HCT116 (cell line): ENCODE data around the gene ZAP70. TPM values are rescaled to one million over a fixed set of nuclear protein-coding genes. Genes with fewer than 3 reads are reported as not detected.

ENCODE experiments used
- ATAC-seq: fragments of 200-7000 bp; cut with Tn5 transposase; 2 replicates; pipeline ENCODE4 v1.9.1; 2020; ENCODE audit warnings: mild to moderate bottlenecking, moderate library complexity
- BruUV-seq: library from RNA; stranded (reverse); fragments of 400-500 nt; replicated peaks from 2 replicates; lab custom pipeline; 2021; lab: Mats Ljungman, UMichigan
- CTCF ChIA-PET: fragments of 300-600 bp; sonication (Branson Sonifier 250); formaldehyde crosslinking; loops from one replicate; lab custom pipeline; 2021; ENCODE audit warnings: antibody characterized with exemption; lab: Charles Lee
- POLR2A ChIA-PET: fragments of 300-600, 350-600 bp; sonication (Branson Sonifier 250); formaldehyde crosslinking; loops from one replicate; lab custom pipeline; 2021; ENCODE audit warnings: antibody characterized with exemption; lab: Charles Lee
- RAD21 ChIA-PET, 2 experiments: fragments of 300-600 bp; sonication (Branson Sonifier 250); formaldehyde crosslinking; loops; one replicate each; lab custom pipeline; 2023; ENCODE audit warnings: low total read pairs in 2 of 2; ENCODE audit not compliant: uncharacterized antibody in 2 of 2, unreplicated experiment in 2 of 2, low non-redundant PET in 1 of 2; lab: Charles Lee
- DNase-seq: peaks from one replicate; pipeline ENCODE4 v3.0.0-alpha.2; 2010; ENCODE audit warnings: low read depth, low spot score
- H2AFZ ChIP-seq: fragments of 200-600 bp; shearing (Covaris generic), sonication (generic); 2 replicates; pipeline ENCODE4 v1.6.1; 2017; ENCODE audit warnings: low read depth, mixed run types, mixed read lengths, antibody characterized with exemption, low read length; ENCODE audit not compliant: poor library complexity, severe bottlenecking
- H3K27ac ChIP-seq: 2 replicates; pipeline ENCODE4 v1.5.1; 2012; ENCODE audit warnings: low read depth, low read length
- H3K27me3 ChIP-seq: fragments of 200-600 bp; sonication (generic); 2 replicates; pipeline ENCODE4 v1.6.1; 2016; ENCODE audit warnings: mixed run types, low read length, mixed read lengths; ENCODE audit not compliant: insufficient read depth
- H3K36me3 ChIP-seq, 2 experiments: fragments of 200-500 bp in 1 of 2; fragments of 200-600 bp in 1 of 2; sonication (Bioruptor generic) in 1 of 2; sonication (generic) in 1 of 2; 2 replicates each; pipeline versions ENCODE4 v1.5.1 to v1.6.1; 2014 to 2016; ENCODE audit warnings: low read length in 2 of 2, inconsistent platforms in 1 of 2, mixed read lengths in 1 of 2, mixed run types in 1 of 2; ENCODE audit not compliant: insufficient read depth in 2 of 2, control insufficient read depth in 1 of 2
- H3K4me1 ChIP-seq, 2 experiments: fragments of 200-600 bp in 1 of 2; sonication (generic) in 1 of 2; 2 replicates each; pipeline versions ENCODE4 v1.5.1 to v1.6.1; 2012 to 2017; ENCODE audit warnings: low read length in 2 of 2, inconsistent platforms in 1 of 2, mild to moderate bottlenecking in 1 of 2, mixed read lengths in 1 of 2, mixed run types in 1 of 2, moderate library complexity in 1 of 2; ENCODE audit not compliant: insufficient read depth in 2 of 2, control insufficient read depth in 1 of 2
- H3K4me2 ChIP-seq: fragments of 200-600 bp; sonication (generic); 2 replicates; pipeline ENCODE4 v1.6.1; 2017; ENCODE audit warnings: mixed run types, low read length, mixed read lengths
- H3K4me3 ChIP-seq, 2 experiments: fragments of 200-600 bp in 1 of 2; sonication (generic) in 1 of 2; replicated peaks in 1 of 2; 2 replicates each; pipeline ENCODE4 v1.5.1; 2011 to 2016; ENCODE audit warnings: low read length in 2 of 2, control low read depth in 1 of 2, low read depth in 1 of 2, mild to moderate bottlenecking in 1 of 2, mixed read lengths in 1 of 2, mixed run types in 1 of 2
- H3K79me2 ChIP-seq: fragments of 200-600 bp; sonication (generic); 2 replicates; pipeline ENCODE4 v1.6.1; 2017; ENCODE audit warnings: mild to moderate bottlenecking, mixed run types, low read length, moderate library complexity, mixed read lengths; ENCODE audit not compliant: insufficient read depth
- H3K9ac ChIP-seq: fragments of 200-600 bp; sonication (generic); 2 replicates; pipeline ENCODE4 v1.6.1; 2016; ENCODE audit warnings: low read length, mixed read lengths
- H3K9me2 ChIP-seq: fragments of 200-600 bp; sonication (generic), shearing (Covaris generic); 2 replicates; pipeline ENCODE4 v1.6.1; 2017; ENCODE audit warnings: mixed run types, mild to moderate bottlenecking, moderate library complexity; ENCODE audit not compliant: insufficient read depth
- H3K9me3 ChIP-seq, 2 experiments: fragments of 200-500 bp in 1 of 2; fragments of 200-600 bp in 1 of 2; sonication (Bioruptor generic) in 1 of 2; sonication (generic) in 1 of 2; 2 replicates each; pipeline ENCODE4 v1.6.1; 2014 to 2017; ENCODE audit warnings: low read length in 2 of 2, mixed read lengths in 2 of 2, inconsistent platforms in 1 of 2, low read depth in 1 of 2, mild to moderate bottlenecking in 1 of 2, mixed run types in 1 of 2, moderate library complexity in 1 of 2; ENCODE audit not compliant: control insufficient read depth in 1 of 2, insufficient read depth in 1 of 2
- H4K20me1 ChIP-seq: fragments of 200-600 bp; sonication (generic), shearing (Covaris generic); 2 replicates; pipeline ENCODE4 v1.6.1; 2017; ENCODE audit warnings: mixed run types, mild to moderate bottlenecking, moderate library complexity; ENCODE audit not compliant: insufficient read depth
- CBX3 ChIP-seq: IDR thresholded peaks from 2 replicates; pipeline ENCODE4 v1.6.1; 2012; ENCODE audit warnings: low read depth
- EGR1 ChIP-seq: IDR thresholded peaks from 2 replicates; pipeline ENCODE4 v1.6.1; 2012; ENCODE audit warnings: low read depth
- EZH2phosphoT487 ChIP-seq: fragments of 200-600 bp; IDR thresholded peaks from 2 replicates; pipeline ENCODE4 v1.6.1; 2018; ENCODE audit warnings: antibody characterized with exemption, borderline replicate concordance
- FOSL1 ChIP-seq: IDR thresholded peaks from 2 replicates; pipeline ENCODE4 v1.6.1; 2012; ENCODE audit warnings: low read depth
- JUND ChIP-seq: IDR thresholded peaks from 2 replicates; pipeline ENCODE4 v1.6.1; 2012
- POLR2A ChIP-seq: IDR thresholded peaks from 2 replicates; pipeline ENCODE4 v1.7.0; 2011; ENCODE audit warnings: borderline replicate concordance; ENCODE audit not compliant: insufficient read depth, insufficient read length; ENCODE audit errors: extremely low read depth
- SIN3A ChIP-seq: IDR thresholded peaks from 2 replicates; pipeline ENCODE4 v1.6.1; 2012; ENCODE audit warnings: low read depth
- SP1 ChIP-seq: IDR thresholded peaks from 2 replicates; pipeline ENCODE4 v1.6.1; 2012; ENCODE audit warnings: low read depth
- TCF7L2 ChIP-seq: IDR thresholded peaks from 2 replicates; pipeline ENCODE4 v1.7.0; 2011; ENCODE audit warnings: borderline replicate concordance, inconsistent platforms; ENCODE audit not compliant: insufficient read depth, insufficient read length; ENCODE audit errors: extremely low read depth
- ZFX ChIP-seq: fragments of 450-650 bp; IDR thresholded peaks from 2 replicates; pipeline ENCODE4 v1.6.1; 2017
- ZNF274 ChIP-seq: fragments of 200-500 bp; sonication (Bioruptor generic); IDR thresholded peaks from 2 replicates; pipeline ENCODE4 v1.6.1; 2014; ENCODE audit warnings: mild to moderate bottlenecking, low read depth, low read length, inconsistent platforms
- intact Hi-C: fragments of 100-400 bp; cut with micrococcal nuclease; formaldehyde crosslinking; loops from 2 replicates; pipeline ENCODE4 v1.10.0; 2022
- total RNA-seq: library from RNA; stranded (reverse); gene quantifications from one replicate; pipeline ENCODE4 v1.2.1, GENCODE V29; 2021; ENCODE audit not compliant: unreplicated experiment
- TF ChIP-seq, protein P1 (sequence below): IDR thresholded peaks from 2 replicates; pipeline ENCODE4 v1.6.1; 2012

Gene ZAP70
- total RNA-seq, 1 experiment from 2014 or later, result 0.91 TPM

DNA sequence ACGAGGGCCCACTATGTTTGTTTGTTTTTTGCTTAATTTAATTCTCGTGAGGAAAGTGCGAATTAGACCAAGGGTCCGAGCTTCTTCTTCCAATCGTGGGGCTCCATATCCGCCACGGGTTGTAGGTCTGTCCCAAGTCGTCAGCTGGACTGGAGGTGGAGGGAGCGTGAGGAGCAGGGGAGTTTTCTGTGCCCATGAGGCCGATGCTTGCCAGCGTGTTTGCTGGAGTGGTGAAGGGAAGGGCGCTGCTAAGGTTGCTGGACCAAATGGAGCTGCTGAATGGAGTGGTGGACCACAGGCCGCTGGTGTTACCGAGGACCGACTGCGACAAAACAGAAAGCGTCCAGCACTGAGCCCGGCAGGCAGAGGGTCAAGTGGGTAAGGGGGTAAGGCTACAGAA, 43.7 kb downstream of the ZAP70 start:
- H3K4me2 ChIP-seq, result no peak overlapping the region
- no peak overlapping the region for H3K27ac ChIP-seq
- intact Hi-C loops, result no loop called here
- RAD21 ChIA-PET, result no interaction called here
- POLR2A ChIA-PET, result no interaction called here
- no peak overlapping the region for H2AFZ ChIP-seq
- peaks cover 11 to 16% of the 10 kb centered on the region in 2 experiments; a peak in 3 of 4 replicates for H3K36me3 ChIP-seq
- peaks cover 0 to 7% of the 10 kb centered on the region in 2 experiments; a peak in 1 of 4 replicates for H3K4me1 ChIP-seq
- H3K27me3 ChIP-seq, result no peaks in the 10 kb centered on the region
- CTCF ChIA-PET, result no interaction called here
- ATAC-seq, result no peak
- no peaks in the 10 kb centered on the region for H3K79me2 ChIP-seq
- no peak for DNase-seq
- no peaks in the 10 kb centered on the region for H4K20me1 ChIP-seq
- no TSS peak for BruUV-seq
- TF ChIP-seq EGR1, result no peak
- TF ChIP-seq SIN3A, result no peak
- TF ChIP-seq TCF7L2, result no peak
- TF ChIP-seq, protein P1, sequence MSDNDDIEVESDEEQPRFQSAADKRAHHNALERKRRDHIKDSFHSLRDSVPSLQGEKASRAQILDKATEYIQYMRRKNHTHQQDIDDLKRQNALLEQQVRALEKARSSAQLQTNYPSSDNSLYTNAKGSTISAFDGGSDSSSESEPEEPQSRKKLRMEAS, result no peak
- no peak for TF ChIP-seq ZFX
- no peak for TF ChIP-seq SP1
- TF ChIP-seq ZNF274, result no peak
- TF ChIP-seq CBX3, result no peak
- no peak for TF ChIP-seq POLR2A
- no peak for TF ChIP-seq EZH2phosphoT487
- H3K4me3 ChIP-seq, result no peak overlapping the region
- no peak overlapping the region for H3K9ac ChIP-seq
- no peaks in the 10 kb centered on the region for H3K9me2 ChIP-seq
- H3K9me3 ChIP-seq, result no peaks in the 10 kb centered on the region

DNA sequence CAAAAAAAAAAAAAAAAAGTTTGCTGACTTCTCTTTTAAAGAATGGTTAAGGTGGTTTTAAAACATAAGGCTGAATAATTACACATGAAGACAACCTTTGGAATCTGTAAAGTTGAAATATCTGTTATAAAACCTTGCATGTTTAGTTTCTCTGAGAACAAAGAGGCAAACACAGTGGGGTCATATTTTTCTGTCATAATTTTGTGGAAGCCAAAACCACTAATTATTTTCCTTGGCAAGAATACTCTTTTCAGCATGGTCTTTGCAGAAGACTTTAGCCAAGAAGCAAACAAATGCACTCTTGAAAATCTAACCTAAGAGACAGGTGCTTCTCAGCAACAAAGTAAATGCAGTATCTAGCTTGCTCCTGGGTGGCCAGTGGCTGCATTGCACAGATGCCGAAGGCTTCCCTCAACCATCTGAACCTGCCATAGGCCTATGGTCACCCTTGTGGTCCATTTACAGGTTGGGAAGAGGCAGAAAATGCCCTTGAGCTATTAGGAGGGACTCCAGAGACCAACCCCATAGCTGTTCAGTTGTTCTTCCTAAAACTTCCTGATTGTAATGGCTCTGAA, 44.8 kb downstream of the ZAP70 start:
- Histone ChIP-seq H3K4me1 (0 out of 4 replicates have a peak, but pooled peaks cover 0 to under 1% of the 10 kb centered on the region in 2 experiments), H3K9ac (no peak overlapping the region), H3K27ac (no peak overlapping the region), H3K27me3 (no peaks in the 10 kb centered on the region), H3K4me3 (no peak overlapping the region), H3K9me2 (no peaks in the 10 kb centered on the region), H3K36me3 (peaks cover 12 to 16% of the 10 kb centered on the region in 2 experiments; a peak in 3 of 4 replicates), H2AFZ (no peak overlapping the region), H3K4me2 (no peak overlapping the region), H3K79me2 (no peaks in the 10 kb centered on the region), H4K20me1 (no peaks in the 10 kb centered on the region), H3K9me3 (no peaks in the 10 kb centered on the region)
- ChIA-PET RAD21 (no interaction called here), POLR2A (no interaction called here), CTCF (no interaction called here)
- BruUV-seq, result no TSS peak
- DNase-seq (no peak), ATAC-seq (no peak)
- TF ChIP-seq FOSL1, result no peak
- no peak for TF ChIP-seq TCF7L2
- no peak for TF ChIP-seq JUND
- intact Hi-C loops, result no loop called here
